HG02798 (cell line): Measurements from ENCODE around the gene FUBP3.
A peak's percentile ranks its signal among the peaks of the same experiment; 100 is the strongest.
"Not testable (repeated sequence)": the region's sequence is repeated elsewhere in the genome, so short reads cannot be mapped to it uniquely, and the experiment has no call there.

ENCODE experiments used
- ATAC-seq: cut with Tn5 transposase; IDR thresholded peaks from one replicate; pipeline ENCODE4 v1.9.1; 2021; ENCODE audit warnings: mild to moderate bottlenecking; ENCODE audit not compliant: unreplicated experiment, poor library complexity

The FUBP3 gene

DNA sequence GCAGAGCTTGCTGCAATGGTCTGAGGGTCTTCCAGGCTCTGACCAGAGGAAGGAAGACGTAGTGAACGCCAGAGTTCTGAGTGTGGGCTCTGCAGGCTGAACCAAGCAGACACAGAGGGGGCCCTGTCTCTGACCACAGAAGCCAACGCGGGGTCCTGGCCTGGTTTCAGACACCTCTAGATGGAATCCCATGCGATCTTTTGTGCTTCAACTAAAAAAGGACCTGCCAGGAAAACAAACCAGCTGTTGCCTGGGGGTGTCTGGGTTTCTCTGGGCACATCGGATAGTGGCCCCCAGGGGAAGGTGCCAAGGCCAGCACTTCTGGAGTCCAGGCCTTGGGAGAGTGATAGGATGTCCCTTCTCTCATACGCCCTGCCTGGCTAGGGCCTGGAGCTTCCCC lies 97.9 kb downstream of the FUBP3 start:
- no peak for ATAC-seq

DNA sequence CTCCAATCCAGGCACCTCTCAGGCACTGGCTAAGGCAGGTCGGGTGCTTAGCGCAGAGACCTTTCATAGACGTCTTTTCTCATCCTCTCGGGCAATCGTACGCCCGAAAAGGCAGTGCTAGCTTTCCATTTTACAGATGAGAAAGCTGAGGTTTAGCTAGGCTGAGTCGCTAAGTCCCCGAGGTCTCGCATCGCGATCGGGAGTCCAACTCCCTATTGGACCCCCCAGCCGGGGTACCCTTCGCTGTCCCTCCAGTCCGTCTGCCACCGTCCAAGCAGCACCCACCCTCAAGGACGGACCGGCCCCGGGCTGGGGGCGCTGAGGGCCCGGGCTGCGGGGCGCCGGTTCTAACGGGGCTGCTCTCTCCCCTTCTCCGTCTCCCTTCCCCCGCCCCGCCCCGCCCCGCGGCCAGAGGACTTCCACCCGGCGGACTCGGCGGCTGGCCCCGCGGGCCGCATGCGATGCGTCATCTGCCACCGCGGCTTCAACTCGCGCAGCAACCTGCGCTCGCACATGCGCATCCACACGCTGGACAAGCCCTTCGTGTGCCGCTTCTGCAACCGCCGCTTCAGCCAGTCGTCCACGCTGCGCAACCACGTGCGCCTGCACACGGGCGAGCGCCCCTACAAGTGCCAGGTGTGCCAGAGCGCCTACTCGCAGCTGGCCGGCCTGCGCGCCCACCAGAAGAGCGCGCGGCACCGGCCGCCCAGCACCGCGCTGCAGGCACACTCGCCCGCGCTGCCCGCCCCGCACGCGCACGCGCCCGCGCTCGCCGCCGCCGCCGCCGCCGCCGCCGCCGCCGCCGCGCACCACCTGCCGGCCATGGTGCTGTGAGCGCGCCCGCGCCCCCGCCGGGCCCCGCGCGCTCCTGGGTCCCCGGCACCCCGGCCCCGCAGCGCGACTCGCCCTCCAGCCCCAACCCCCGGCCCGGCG lies 101.7 kb downstream of the FUBP3 start:
- ATAC-seq: peak; percentile 54

DNA sequence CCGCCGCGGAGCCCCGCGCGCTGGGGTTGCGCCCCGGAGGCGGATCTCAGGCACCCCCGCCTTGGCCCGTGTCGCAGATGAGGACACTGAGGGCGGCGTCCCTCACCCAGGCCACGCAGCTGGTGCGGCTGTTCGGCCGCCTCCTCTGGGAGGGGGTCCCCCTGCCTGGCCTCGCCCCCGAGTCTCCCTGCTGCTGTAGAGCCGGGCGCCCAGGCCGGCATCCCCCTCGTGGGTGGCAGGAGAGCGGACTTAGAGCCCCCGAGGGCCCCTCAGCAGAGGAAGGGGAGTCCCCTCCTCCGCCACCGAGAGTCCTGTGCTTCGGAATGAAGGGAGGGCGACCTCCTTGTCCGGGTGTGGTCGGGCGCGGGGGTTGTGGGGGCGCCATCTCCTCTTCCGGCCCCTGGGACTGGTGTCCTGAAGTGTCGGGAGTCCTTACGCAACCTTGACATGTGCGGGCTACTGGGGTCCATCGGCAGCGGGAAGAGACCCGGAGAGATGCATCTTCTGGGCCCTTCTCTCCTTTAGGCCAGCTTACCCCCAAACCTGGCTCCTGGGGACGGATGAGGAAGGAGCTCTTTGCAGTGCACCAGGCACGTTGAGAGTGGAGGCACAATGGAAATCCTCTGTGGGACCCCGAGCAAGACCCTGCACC lies 102.5 kb downstream of the FUBP3 start:
- ATAC-seq: peak; percentile 28

DNA sequence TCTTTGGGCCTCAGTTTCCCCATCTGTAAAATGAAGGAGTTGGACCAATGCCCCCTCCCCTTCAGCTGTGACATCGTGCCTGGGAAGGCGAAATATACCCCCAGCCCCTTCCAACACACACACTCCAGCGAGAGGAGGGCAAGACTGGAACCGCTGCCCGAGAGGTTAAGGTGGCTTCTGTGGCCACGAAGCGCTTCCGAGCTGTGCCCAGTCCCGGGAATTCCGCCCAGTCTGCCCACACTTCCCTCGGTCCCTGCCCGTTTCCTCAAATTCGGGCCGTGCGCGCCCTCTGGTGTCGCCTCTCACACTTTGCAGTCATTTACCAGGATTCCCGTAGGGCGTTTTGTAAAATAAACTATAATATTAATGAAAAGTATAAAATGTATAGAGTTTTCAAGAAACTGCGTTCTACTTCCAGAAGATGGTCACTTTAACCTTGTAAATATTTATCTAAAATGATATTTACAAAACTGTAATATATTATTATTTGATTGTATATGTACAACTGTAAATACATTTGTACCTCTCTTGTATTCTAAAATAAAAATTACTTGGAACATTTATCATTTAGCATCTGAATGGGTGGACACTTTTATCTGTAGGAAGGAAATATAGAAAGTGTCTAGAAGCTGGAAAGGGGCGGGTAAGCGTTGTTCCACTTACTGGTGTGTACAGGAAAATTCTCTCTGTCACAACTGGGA lies 103.2 kb downstream of the FUBP3 start:
- ATAC-seq: no peak

DNA sequence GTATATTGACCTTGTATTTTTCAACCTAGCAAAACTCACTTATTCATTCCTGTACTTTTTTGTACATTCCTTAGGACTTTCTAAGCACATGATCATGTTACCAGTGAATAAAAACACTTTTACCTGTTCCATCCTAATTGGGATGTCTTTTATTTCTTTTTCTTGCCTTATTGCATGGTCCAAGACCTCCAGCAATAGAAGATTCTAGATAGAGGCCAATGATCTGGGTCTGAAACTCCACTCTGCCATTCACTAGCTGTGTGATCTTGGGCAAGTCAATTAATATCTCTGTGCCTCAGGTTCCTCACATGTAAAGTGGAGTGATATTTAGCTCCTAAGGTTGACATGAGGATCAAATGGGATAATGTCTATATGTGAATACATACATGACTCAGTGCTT lies 105.7 kb downstream of the FUBP3 start:
- ATAC-seq: no peak

DNA sequence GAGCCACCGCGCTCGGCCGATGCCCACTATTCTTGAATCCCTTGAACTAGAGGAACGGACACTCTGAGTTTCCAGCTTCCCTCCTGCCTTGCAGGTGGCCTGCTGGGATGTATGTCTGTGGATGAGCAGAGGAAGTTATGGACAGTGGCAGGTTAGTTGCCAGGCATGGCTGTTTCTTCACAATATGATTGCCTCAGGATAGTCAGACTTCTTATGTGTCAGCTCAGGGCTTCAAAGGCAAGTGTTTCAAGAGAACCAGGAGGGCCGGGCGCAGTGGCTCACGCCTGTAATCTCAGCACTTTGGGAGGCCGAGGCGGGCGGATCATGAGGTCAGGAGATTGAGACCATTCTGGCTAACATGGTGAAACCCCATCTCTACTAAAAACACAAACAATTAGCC lies 106.6 kb downstream of the FUBP3 start:
- not testable (repeated sequence) for ATAC-seq

DNA sequence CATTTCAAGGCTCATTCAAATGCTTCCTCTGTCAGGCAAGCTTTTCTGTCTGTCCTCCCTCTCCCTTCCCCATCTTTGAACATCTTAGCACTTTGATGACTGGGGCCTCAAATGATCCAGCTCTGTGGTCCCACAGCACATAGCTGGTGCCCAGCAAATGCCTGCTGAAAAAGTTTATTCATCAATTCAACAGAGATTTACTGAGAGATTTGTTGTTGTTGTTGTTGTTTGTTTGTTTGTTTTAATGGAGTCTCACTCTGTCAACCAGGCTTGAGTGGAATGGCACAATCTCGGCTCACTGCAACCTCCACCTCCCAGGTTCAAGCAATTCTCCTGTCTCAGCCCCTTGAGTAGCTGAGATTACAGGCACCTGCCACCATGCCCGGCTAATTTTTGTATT lies 108.2 kb downstream of the FUBP3 start:
- no peak for ATAC-seq
